A673 (cell line): Measurements from ENCODE around the gene NEK1. TPM values are rescaled to one million over a fixed set of nuclear protein-coding genes. Genes with fewer than 3 reads are reported as not detected.

Experiments
- BruUV-seq: library from RNA; stranded (reverse); fragments of 400-500 nt; replicated peaks from 2 replicates; lab custom pipeline; 2021; lab: Mats Ljungman, UMichigan
- CTCF ChIA-PET: fragments of 300-600 bp; sonication (Branson Sonifier 250); formaldehyde crosslinking; loops from one replicate; lab custom pipeline; 2022; ENCODE audit warnings: antibody characterized with exemption; lab: Charles Lee
- POLR2A ChIA-PET: fragments of 300-600 bp; sonication (Branson Sonifier 250); formaldehyde crosslinking; loops from one replicate; lab custom pipeline; 2022; ENCODE audit warnings: antibody characterized with exemption; ENCODE audit not compliant: low non-redundant PET; lab: Charles Lee
- DNase-seq: peaks from one replicate; pipeline ENCODE4 v3.0.0-alpha.2; 2015; ENCODE audit warnings: low spot score
- H3K27ac ChIP-seq: fragments of 200-600 bp; sonication (generic); 2 replicates; pipeline ENCODE4 v1.5.1; 2016; ENCODE audit warnings: mixed run types, low read depth, mild to moderate bottlenecking, mixed read lengths, antibody characterized with exemption, low read length; ENCODE audit not compliant: poor library complexity, severe bottlenecking
- H3K27me3 ChIP-seq: fragments of 200-600 bp; sonication (generic); replicated peaks from 2 replicates; pipeline ENCODE4 v1.6.1; 2017; ENCODE audit warnings: mixed run types, low read depth, mild to moderate bottlenecking, mixed read lengths, antibody characterized with exemption, low read length; ENCODE audit not compliant: insufficient read depth, poor library complexity
- H3K36me3 ChIP-seq: fragments of 200-600 bp; sonication (generic); 2 replicates; pipeline ENCODE4 v1.6.1; 2016; ENCODE audit warnings: mixed run types, mild to moderate bottlenecking, mixed read lengths, antibody characterized with exemption, low read length; ENCODE audit not compliant: insufficient read depth, poor library complexity, severe bottlenecking
- H3K4me1 ChIP-seq: fragments of 200-600 bp; sonication (generic); 2 replicates; pipeline ENCODE4 v1.6.1; 2017; ENCODE audit warnings: mixed run types, mild to moderate bottlenecking, mixed read lengths, antibody characterized with exemption, low read length; ENCODE audit not compliant: insufficient read depth, poor library complexity, severe bottlenecking
- H3K4me3 ChIP-seq: fragments of 200-600 bp; sonication (generic); 2 replicates; pipeline ENCODE4 v1.5.1; 2016; ENCODE audit warnings: low read depth, mixed run types, mild to moderate bottlenecking, mixed read lengths, low read length; ENCODE audit not compliant: poor library complexity, severe bottlenecking
- H3K9me3 ChIP-seq: fragments of 200-600 bp; sonication (generic); 2 replicates; pipeline ENCODE4 v1.6.1; 2016; ENCODE audit warnings: mixed run types, low read depth, mild to moderate bottlenecking, mixed read lengths, antibody characterized with exemption, low read length; ENCODE audit not compliant: poor library complexity, severe bottlenecking
- CTCF ChIP-seq: fragments of 300-800, 200-600 bp; sonication (generic); conservative IDR thresholded peaks from 2 replicates; pipeline ENCODE4 v1.5.1; 2017; ENCODE audit warnings: low read depth, mild to moderate bottlenecking, antibody characterized with exemption, low read length, moderate library complexity, mixed read lengths
- EZH2 ChIP-seq: fragments of 200-600 bp; sonication (generic); IDR thresholded peaks from 2 replicates; pipeline ENCODE4 v1.6.1; 2017; ENCODE audit warnings: borderline replicate concordance, low read depth, mild to moderate bottlenecking, mixed read lengths, antibody characterized with exemption, low read length; ENCODE audit not compliant: poor library complexity, severe bottlenecking
- intact Hi-C: fragments of 100-400 bp; cut with micrococcal nuclease; formaldehyde crosslinking; loops from one replicate; pipeline ENCODE4 v1.10.0; 2022; ENCODE audit not compliant: unreplicated experiment
- total RNA-seq: library from RNA; stranded (reverse); gene quantifications from 2 replicates; pipeline ENCODE4 v1.2.3, GENCODE V29; 2021

The NEK1 gene
- total RNA-seq, 1 experiment from 2014 or later, result 12.9 TPM

- intact Hi-C loops, result loop anchor here (2.0 kb wide), 1 partner anchor 43 kb away; no protein-coding TSS in a partner anchor
- H3K27ac ChIP-seq, result peak overlapping the region; percentile 95
- CTCF ChIA-PET, result no interaction called here
Measured at GRCh38 chr4:169621731-169622492, 9.5 kb upstream of the NEK1 start.

GRCh38 chr4:169620880-169621248, 8.5 kb upstream of the NEK1 start:
- Histone ChIP-seq H3K36me3 (no peaks in the 10 kb centered on the region), H3K4me1 (peaks cover 9% of the 10 kb centered on the region), H3K27me3 (no peaks in the 10 kb centered on the region), H3K4me3 (peak overlapping the region; percentile 88), H3K27ac (peak overlapping the region; percentile 95), H3K9me3 (no peaks in the 10 kb centered on the region)
- DNase-seq, result peak; percentile 39
- BruUV-seq, result TSS peak; percentile 83
- TF ChIP-seq CTCF (no peak), EZH2 (no peak)
- CTCF ChIA-PET, result no interaction called here
- POLR2A ChIA-PET, result no interaction called here
- intact Hi-C loops, result loop anchor here (2.0 kb wide), 1 partner anchor 44 kb away; no protein-coding TSS in a partner anchor

More at GRCh38 chr4:169621731-169622492, 9.5 kb upstream of the NEK1 start:
- DNase-seq, result peak; percentile 77
- BruUV-seq, result no TSS peak
- H3K36me3 ChIP-seq, result no peaks in the 10 kb centered on the region
- no peaks in the 10 kb centered on the region for H3K27me3 ChIP-seq
- H3K4me3 ChIP-seq, result peak overlapping the region; percentile 88
- no peaks in the 10 kb centered on the region for H3K9me3 ChIP-seq
- TF ChIP-seq CTCF (no peak), EZH2 (no peak)
- POLR2A ChIA-PET, result interaction anchor here (0.6 kb wide), 1 partner anchor 612 kb away, joined by 5 read pairs; the partner anchor contains the start of gene CBR4
- peaks cover 9% of the 10 kb centered on the region for H3K4me1 ChIP-seq

GRCh38 chr4:169619958-169620879, 7.8 kb upstream of the NEK1 start, which contains the start of gene CLCN3:
Gene CLCN3 (plus strand): TSS chr4:169620578. CDS start chr4:169635929, 15,351 bp downstream.
- H3K4me3 ChIP-seq, result peak within 1 kb of the TSS; percentile 88
- BruUV-seq, result no TSS peak
- POLR2A ChIA-PET, result no interaction called here

More at GRCh38 chr4:169619958-169620879, 7.8 kb upstream of the NEK1 start, which contains the start of gene CLCN3:
- Histone ChIP-seq H3K36me3 (no peaks in the 10 kb centered on the region), H3K9me3 (no peaks in the 10 kb centered on the region), H3K27ac (peak within 1 kb of the TSS; percentile 95), H3K4me1 (peaks cover 9% of the 10 kb centered on the region), H3K27me3 (no peaks in the 10 kb centered on the region)
- no peak for TF ChIP-seq EZH2
- no peak for TF ChIP-seq CTCF
- DNase-seq, result peak; percentile 97
- CTCF ChIA-PET, result no interaction called here
- intact Hi-C loops, result loop anchor here (2.0 to 10.0 kb wide), 4 partner anchors 45 to 465 kb away; partner anchors contain the start of genes AADAT and HPF1
